ENCODE measurements around the gene MLLT6.

The MLLT6 gene

DNA sequence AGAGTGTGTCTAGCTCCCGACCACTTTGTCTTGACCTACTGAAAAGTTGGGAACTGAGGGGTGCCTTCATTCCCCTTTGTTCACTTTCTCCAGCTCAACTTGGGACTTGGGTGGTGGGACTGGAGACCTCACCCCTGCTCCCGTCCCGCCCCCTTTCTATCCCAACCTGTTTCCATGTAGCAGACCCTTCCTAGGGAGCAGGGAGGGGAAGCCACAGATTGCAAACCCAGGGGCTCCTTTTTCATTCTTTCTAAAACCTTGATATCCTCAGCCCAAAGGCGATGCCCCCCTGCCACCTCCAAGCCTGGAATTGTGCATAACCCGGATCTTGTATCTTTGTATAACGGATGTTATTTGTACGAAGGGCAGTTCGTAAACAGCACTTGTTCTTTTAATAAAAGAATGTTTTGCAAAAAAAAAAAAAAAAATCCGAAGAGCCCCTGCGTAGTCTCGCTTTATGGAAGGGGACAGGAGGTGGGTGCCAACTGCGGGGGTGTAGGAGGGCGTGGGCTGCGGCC is 24.4 kb downstream of the MLLT6 start:
- no peak for DNase-seq

DNA sequence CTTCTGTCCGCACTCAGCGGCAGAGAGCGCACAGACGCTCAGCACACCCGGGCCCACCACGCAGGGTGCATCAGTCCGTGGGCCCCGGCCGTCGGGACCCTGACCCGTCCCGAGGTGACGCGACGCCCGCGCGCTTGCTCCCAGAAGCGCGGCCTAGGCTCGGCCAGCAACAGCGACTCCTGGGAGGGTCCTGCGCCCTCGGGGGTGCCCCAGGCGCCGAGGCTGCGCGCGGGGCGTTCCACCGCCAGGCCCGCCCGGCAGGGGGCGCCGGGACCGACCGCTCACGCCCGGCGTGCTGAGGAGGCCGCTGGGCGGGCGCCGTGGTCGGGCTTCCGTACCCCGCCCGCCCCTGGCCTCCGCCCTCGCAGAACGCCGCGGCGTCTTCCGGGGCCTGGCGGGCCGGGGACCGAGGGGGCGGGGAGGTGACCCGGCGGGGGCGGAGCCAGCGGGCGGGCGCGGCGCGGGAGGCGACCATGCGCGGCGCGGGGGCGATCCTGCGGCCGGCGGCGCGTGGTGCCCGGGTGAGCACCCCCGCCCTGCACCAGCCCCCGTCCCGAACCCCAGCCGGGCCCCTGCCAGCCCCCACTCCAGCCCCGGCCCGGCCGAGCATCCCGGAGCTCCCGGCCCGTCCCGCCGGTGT is 24.9 kb downstream of the MLLT6 start, which contains the start of gene CISD3:
Gene CISD3 (plus strand): TSS at position 456 of the 640 bp plus-strand sequence. CDS start 18 bp downstream, at position 474.
- DNase-seq, result peak; percentile 59

GRCh38 chr17:38730526-38731379 is 25.7 kb downstream of the MLLT6 start:
- DNase-seq, result no peak

DNA sequence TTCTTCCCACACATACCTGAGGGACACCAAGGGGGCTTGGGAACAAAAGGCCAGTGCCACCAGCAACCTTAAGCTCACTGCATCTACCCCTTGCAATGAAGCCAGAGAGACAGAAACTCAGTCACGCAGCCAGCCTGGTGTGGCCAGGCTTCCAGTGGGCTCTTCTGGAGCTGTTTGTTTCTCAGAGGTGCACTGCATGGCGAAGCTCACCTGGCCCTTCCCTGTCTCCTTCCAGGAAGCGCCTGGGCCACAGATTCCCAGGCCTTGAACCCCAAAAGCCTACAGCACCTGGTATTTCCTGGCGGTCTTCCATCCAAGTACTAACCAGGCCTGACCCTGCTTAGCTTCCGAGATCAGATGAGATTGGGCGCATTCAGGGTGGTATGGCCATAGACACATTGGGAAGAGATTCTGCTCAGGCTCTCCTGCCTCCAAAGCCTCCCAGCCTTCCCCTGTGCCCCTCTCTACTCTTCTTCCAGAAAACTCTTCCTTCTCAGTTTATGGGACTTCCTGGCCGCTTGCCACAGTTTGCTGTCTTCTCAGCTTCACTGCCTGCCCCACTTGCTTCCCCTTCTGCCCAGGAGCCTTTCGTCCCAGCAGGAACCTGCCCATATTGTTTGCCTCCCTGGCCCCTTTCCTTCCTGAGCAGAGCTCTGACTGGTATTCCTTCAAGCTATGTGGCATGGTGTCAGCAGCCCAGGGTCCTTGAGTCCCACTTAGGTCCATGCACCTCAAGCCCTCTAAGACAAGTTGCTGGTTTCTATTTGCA is 26.6 kb downstream of the MLLT6 start:
- DNase-seq, result no peak

GRCh38 chr17:38732376-38733281 is 27.6 kb downstream of the MLLT6 start:
- DNase-seq, result no peak

DNA sequence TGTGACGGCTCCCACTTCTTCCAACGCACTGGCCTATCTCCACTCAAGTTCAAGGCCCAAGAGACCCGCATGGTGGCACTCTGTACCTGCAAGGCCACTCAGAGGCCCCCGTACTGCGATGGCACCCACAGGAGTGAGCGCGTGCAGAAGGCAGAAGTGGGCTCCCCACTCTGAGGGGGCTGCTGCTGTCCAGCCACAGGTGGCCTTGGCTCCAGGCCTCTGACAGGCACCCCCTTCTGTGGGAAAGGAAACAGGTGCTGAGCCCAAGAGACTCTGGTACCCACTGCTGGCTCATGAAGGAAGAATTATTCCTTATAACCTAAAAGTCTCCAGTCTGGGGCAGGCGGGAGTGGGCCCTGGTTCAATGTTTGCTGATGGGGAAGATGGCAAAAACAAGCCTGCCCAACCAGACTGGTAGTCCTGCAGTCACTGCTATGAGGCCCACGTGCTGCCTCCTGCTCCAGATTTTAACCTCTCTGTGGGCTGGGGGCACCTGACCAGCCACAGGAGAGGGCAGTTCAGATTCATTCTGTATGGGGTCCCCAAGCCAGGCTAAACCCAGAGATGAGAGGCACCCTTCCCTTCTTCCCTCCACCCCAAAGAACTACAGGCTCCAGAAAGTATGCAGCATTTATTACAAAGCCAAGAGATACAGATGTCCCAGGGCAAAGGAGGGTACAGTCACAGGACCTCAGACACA is 28.4 kb downstream of the MLLT6 start:
- no peak for DNase-seq

GRCh38 chr17:38733982-38734973 is 29.2 kb downstream of the MLLT6 start:
- no peak for DNase-seq

- no peak for DNase-seq
These were observed 30.3 kb downstream of the MLLT6 start for GRCh38 chr17:38735161-38735997.

- no peak for DNase-seq
These were observed 33.1 kb downstream of the MLLT6 start for GRCh38 chr17:38738007-38738662.

DNA sequence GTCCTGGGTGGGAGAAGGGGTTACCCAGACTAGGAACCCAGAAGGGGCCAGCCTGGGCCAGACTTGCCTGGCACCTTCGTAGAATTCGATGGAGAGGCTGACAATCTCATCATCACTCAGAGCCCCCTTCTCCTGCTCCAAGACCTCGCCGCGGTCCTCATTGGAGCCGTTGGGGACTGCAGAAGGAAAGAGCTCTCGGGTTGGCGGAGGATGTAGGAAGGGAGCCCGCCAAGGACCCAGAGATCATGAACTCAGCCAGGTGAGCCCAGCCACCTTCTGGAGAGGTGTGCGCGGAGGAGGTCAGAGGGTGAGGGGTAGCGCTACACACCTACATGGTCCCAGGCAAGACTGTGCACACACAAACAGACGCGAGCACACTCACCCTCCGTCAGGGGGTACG is 33.6 kb downstream of the MLLT6 start:
- no peak for DNase-seq

GRCh38 chr17:38739305-38739704 is 34.2 kb downstream of the MLLT6 start:
- no peak for DNase-seq

- DNase-seq, result no peak
These were observed 35.0 kb downstream of the MLLT6 start for GRCh38 chr17:38740044-38740443.

DNA sequence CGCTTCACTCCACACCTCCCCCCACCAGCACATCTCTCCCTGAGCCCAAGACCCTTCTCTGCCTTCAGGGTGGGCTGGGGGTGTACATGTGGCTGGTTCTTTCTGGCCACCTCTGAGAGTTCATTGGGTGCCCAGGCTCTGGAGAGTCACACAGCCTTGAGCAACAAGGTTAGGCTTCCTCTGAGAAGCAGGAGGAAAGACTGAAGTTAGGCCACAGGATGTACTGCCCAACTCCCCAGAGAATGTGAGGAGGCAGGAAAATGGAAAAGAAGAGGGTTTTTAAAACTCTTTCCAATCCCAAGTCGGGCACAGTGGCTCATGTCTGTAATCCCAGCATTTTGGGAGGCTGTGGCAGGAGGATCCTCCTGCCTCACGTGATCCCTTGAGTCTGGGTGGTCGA is 35.7 kb downstream of the MLLT6 start:
- DNase-seq, result no peak

- no peak for DNase-seq
These were observed 36.4 kb downstream of the MLLT6 start for GRCh38 chr17:38741461-38741860.

DNA sequence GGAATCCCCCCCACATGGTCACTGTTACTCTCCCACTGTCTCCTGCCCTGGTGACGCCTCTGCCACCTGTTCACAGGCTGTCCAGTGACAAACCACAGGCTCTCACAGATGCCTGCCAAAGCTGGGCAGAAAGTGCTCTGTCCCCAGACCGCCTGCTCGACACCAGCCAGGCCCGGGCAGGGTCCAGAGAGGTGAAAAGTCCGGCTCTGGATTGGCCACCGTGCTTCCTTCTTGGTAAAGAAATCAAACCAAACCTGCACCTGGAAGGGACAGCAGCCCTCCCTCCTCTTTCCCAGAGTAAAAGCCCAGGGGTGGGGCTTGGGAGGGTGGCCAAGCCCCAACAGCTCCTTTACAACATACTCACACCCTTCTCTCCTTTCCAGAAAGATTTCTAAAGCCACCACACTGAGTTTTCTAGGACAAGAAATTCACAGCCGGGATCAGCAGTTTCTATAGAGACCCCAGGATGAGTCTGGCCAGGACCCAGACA is 36.9 kb downstream of the MLLT6 start:
- DNase-seq, result no peak

GRCh38 chr17:38742411-38743308 is 37.6 kb downstream of the MLLT6 start:
- DNase-seq, result no peak

GRCh38 chr17:38743556-38744171 is 38.6 kb downstream of the MLLT6 start:
- DNase-seq, result no peak
